ENCODE results near the gene HMGCR. TPM values are rescaled to one million over a fixed set of nuclear protein-coding genes. Genes with fewer than 3 reads are reported as not detected.

Gene HMGCR
- polyA plus RNA-seq, 3 donors, result 19.8 to 33.3 (median 31.9) TPM

GRCh38 chr5:75375414-75375813, 38.4 kb downstream of the HMGCR start:
- DNase-seq, result no peak
- no peak overlapping the region for H3K4me2 ChIP-seq (replicated peaks; ENCODE audit: extremely low read depth, low read length, poor library complexity, severe bottlenecking)
- no peaks in the 10 kb centered on the region for H3K9me3 Mint-ChIP-seq
- intact Hi-C loops (cut with micrococcal nuclease), result no loop called here
- no peak overlapping the region for H3K27ac Mint-ChIP-seq
- no peaks in the 10 kb centered on the region for H3K27me3 Mint-ChIP-seq (ENCODE audit: low read depth in 3 of 3)
- H3K4me1 ChIP-seq (ENCODE audit: control insufficient read depth in 1 of 2, insufficient read depth in 2 of 2, low read length in 2 of 2), result no peaks in the 10 kb centered on the region
- no peak overlapping the region for H3K4me3 ChIP-seq (replicated peaks in 1 of 3; ENCODE audit: low read depth in 2 of 3, low read length in 3 of 3)
- no peaks in the 10 kb centered on the region for H3K4me1 Mint-ChIP-seq
- H2AFZ ChIP-seq (ENCODE audit: insufficient read depth, low read depth, low read length, poor library complexity, severe bottlenecking), result no peak overlapping the region
- peaks cover 73 to 92% of the 10 kb centered on the region in 2 donors for H3K36me3 ChIP-seq (replicated peaks in 1 of 2; ENCODE audit: control insufficient read depth in 1 of 2, insufficient read depth in 2 of 2, low read length in 2 of 2)
- no peak overlapping the region for H3K9ac ChIP-seq (ENCODE audit: insufficient read depth, low read length, poor library complexity, severe bottlenecking)
- H3K36me3 Mint-ChIP-seq, result peaks cover 56 to 70% of the 10 kb centered on the region in 2 donors
- TF ChIP-seq CTCF (IDR thresholded peaks at IDR 0.05), result no peak
- no peaks in the 10 kb centered on the region for H4K20me1 ChIP-seq (ENCODE audit: insufficient read depth, low read length)
- H3K9me3 ChIP-seq (replicated peaks in 1 of 2; ENCODE audit: control insufficient read depth in 1 of 2, insufficient read depth in 1 of 2, low read length in 2 of 2), result no peaks in the 10 kb centered on the region
- H3K79me2 ChIP-seq (ENCODE audit: insufficient read depth, low read length), result no peaks in the 10 kb centered on the region
- no peak overlapping the region for H3K27ac ChIP-seq (ENCODE audit: low read depth in 1 of 2, low read length in 2 of 2)
- H3K27me3 ChIP-seq (ENCODE audit: control insufficient read depth in 2 of 2, insufficient read depth in 2 of 2, low read length in 2 of 2), result no peaks in the 10 kb centered on the region
- WGBS (ENCODE audit: insufficient coverage), result 100% methylated on average over 1 of the region's 4 CpGs
- no peak overlapping the region for H3K4me3 Mint-ChIP-seq

- no peak for TF ChIP-seq CTCF (IDR thresholded peaks at IDR 0.05)
Observed at GRCh38 chr5:75380099-75380498, 43.1 kb downstream of the HMGCR start.

More at GRCh38 chr5:75380099-75380498, 43.1 kb downstream of the HMGCR start:
- Histone ChIP-seq H3K9ac (ENCODE audit: insufficient read depth, low read length, poor library complexity, severe bottlenecking) (no peak overlapping the region), H3K27ac (ENCODE audit: low read depth in 1 of 2, low read length in 2 of 2) (no peak overlapping the region), H4K20me1 (ENCODE audit: insufficient read depth, low read length) (no peaks in the 10 kb centered on the region), H3K4me2 (replicated peaks; ENCODE audit: extremely low read depth, low read length, poor library complexity, severe bottlenecking) (no peak overlapping the region), H3K4me1 (ENCODE audit: control insufficient read depth in 1 of 2, insufficient read depth in 2 of 2, low read length in 2 of 2) (no peaks in the 10 kb centered on the region), H3K4me3 (replicated peaks in 1 of 3; ENCODE audit: low read depth in 2 of 3, low read length in 3 of 3) (no peak overlapping the region), H3K36me3 (replicated peaks in 1 of 2; ENCODE audit: control insufficient read depth in 1 of 2, insufficient read depth in 2 of 2, low read length in 2 of 2) (peaks cover 91 to 98% of the 10 kb centered on the region in 2 donors), H3K79me2 (ENCODE audit: insufficient read depth, low read length) (no peaks in the 10 kb centered on the region), H2AFZ (ENCODE audit: insufficient read depth, low read depth, low read length, poor library complexity, severe bottlenecking) (no peak overlapping the region), H3K9me3 (replicated peaks in 1 of 2; ENCODE audit: control insufficient read depth in 1 of 2, insufficient read depth in 1 of 2, low read length in 2 of 2) (no peaks in the 10 kb centered on the region), H3K27me3 (ENCODE audit: control insufficient read depth in 2 of 2, insufficient read depth in 2 of 2, low read length in 2 of 2) (no peaks in the 10 kb centered on the region)
- intact Hi-C loops (cut with micrococcal nuclease), result no loop called here
- no peaks in the 10 kb centered on the region for H3K27me3 Mint-ChIP-seq (ENCODE audit: low read depth in 3 of 3)
- H3K4me1 Mint-ChIP-seq, result no peaks in the 10 kb centered on the region
- H3K4me3 Mint-ChIP-seq, result no peak overlapping the region
- H3K9me3 Mint-ChIP-seq, result no peaks in the 10 kb centered on the region
- DNase-seq, result no peak
- WGBS (ENCODE audit: insufficient coverage), result no CpG with 5 or more reads among the region's 1 CpG
- no peak overlapping the region for H3K27ac Mint-ChIP-seq
- peaks cover 74 to 85% of the 10 kb centered on the region in 2 donors for H3K36me3 Mint-ChIP-seq

All from CD14-positive monocyte (primary cell).